Right atrium auricular region (tissue), 2 donors: ENCODE measurements around the gene CACNA1G. TPM values are rescaled to one million over a fixed set of nuclear protein-coding genes. Genes with fewer than 3 reads are reported as not detected.

ENCODE experiments used
- DNase-seq: peaks from one replicate; pipeline ENCODE4 v3.0.0-alpha.2; 2019; ENCODE audit warnings: low spot score
- H3K27ac ChIP-seq, 2 donors: fragments of 200-600 bp; sonication (generic); 1 replicate in 1 of 2; 2 replicates in 1 of 2; pipeline ENCODE4 v1.5.1; 2016 to 2019
- H3K27me3 ChIP-seq, 2 donors: fragments of 200-600 bp; sonication (generic); one replicate each; pipeline versions ENCODE4 v1.5.1 to v1.6.0; 2017 to 2019
- H3K36me3 ChIP-seq: fragments of 200-600 bp; sonication (generic); one replicate; pipeline ENCODE4 v1.5.1; 2016
- H3K4me1 ChIP-seq, 2 donors: fragments of 200-600 bp; sonication (generic); one replicate each; pipeline versions ENCODE4 v1.5.1 to v1.6.0; 2017 to 2019
- H3K4me3 ChIP-seq, 2 donors: fragments of 200-600 bp; sonication (generic); 1 replicate in 1 of 2; 2 replicates in 1 of 2; pipeline ENCODE4 v1.5.1; 2017 to 2019; ENCODE audit warnings: mild to moderate bottlenecking in 1 of 2, moderate library complexity in 1 of 2
- H3K9me3 ChIP-seq, 2 donors: fragments of 200-600 bp; sonication (generic); one replicate each; pipeline ENCODE4 v1.5.1; 2019
- total RNA-seq, 2 donors: library from RNA; depleted of rRNA; stranded (reverse); fragments of >200 nt; gene quantifications; one replicate each; pipeline ENCODE4 v1.1.0, GENCODE V29; 2016
- TF ChIP-seq, protein P1 (sequence below), 2 donors: fragments of 200-600 bp; sonication (generic); IDR thresholded peaks; one replicate each; pipeline ENCODE4 v1.5.1; 2019; ENCODE audit warnings: antibody characterized with exemption in 2 of 2

Gene CACNA1G
- total RNA-seq, 2 donors from 2014 or later: 4.3 to 6.2 TPM

DNA sequence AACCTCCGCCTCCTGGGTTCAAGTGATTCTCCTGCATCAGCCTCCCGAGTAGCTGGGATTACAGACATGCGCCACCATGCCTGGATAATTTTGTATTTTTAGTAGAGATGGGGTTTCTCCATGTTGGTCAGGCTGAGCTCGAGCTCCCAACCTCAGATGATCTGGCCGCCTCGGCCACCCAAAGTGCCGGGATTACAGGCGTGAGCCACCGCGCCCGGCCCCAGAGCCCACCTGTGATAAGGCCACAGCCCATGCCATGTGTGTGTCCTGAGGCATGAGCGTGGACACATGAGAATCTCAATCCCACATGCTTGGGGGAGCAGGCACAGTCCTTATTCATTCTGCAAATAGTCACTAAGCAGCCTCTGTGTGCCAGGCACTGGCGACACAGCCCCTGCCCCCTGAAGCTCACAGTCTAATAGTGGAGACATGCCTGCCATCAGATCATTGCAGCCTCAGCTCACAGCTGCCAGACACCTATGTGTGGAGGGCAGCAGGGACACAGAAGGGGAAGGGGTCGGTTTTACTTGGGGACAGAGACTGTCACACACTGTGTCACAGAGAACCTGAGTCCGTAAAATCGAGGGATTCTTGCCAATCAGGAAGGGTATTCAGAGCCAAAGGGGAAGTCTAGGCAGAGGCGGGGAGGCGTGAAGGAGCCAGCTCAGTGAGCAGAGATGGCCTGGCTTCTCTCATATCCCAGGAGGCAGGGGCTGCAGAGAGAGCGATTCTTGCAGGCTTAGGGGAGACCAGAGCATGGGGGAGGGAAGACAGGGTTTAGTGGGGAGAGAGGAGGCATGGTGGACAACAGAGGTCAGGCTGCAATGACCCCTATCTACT is 64.7 kb downstream of the CACNA1G start:
- H3K9me3 ChIP-seq: no peaks in the 10 kb centered on the region
- no peak overlapping the region for H3K4me3 ChIP-seq
- no peaks in the 10 kb centered on the region for H3K36me3 ChIP-seq
- H3K4me1 ChIP-seq: peaks cover 0 to 4% of the 10 kb centered on the region in 2 donors
- H3K27me3 ChIP-seq: no peaks in the 10 kb centered on the region
- H3K27ac ChIP-seq: no peak overlapping the region
- no peak for DNase-seq
- TF ChIP-seq, protein P1, sequence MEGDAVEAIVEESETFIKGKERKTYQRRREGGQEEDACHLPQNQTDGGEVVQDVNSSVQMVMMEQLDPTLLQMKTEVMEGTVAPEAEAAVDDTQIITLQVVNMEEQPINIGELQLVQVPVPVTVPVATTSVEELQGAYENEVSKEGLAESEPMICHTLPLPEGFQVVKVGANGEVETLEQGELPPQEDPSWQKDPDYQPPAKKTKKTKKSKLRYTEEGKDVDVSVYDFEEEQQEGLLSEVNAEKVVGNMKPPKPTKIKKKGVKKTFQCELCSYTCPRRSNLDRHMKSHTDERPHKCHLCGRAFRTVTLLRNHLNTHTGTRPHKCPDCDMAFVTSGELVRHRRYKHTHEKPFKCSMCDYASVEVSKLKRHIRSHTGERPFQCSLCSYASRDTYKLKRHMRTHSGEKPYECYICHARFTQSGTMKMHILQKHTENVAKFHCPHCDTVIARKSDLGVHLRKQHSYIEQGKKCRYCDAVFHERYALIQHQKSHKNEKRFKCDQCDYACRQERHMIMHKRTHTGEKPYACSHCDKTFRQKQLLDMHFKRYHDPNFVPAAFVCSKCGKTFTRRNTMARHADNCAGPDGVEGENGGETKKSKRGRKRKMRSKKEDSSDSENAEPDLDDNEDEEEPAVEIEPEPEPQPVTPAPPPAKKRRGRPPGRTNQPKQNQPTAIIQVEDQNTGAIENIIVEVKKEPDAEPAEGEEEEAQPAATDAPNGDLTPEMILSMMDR (IDR thresholded peaks at IDR 0.05): no peak

DNA sequence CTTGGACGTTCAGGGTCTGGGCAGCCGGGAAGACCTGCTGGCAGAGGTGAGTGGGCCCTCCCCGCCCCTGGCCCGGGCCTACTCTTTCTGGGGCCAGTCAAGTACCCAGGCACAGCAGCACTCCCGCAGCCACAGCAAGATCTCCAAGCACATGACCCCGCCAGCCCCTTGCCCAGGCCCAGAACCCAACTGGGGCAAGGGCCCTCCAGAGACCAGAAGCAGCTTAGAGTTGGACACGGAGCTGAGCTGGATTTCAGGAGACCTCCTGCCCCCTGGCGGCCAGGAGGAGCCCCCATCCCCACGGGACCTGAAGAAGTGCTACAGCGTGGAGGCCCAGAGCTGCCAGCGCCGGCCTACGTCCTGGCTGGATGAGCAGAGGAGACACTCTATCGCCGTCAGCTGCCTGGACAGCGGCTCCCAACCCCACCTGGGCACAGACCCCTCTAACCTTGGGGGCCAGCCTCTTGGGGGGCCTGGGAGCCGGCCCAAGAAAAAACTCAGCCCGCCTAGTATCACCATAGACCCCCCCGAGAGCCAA is 65.6 kb downstream of the CACNA1G start:
- TF ChIP-seq, protein P1 (IDR thresholded peaks at IDR 0.05): peak; percentile 74 to 85
- no peak overlapping the region for H3K27ac ChIP-seq
- H3K36me3 ChIP-seq: no peaks in the 10 kb centered on the region
- no peaks in the 10 kb centered on the region for H3K27me3 ChIP-seq
- peak; percentile 79 for DNase-seq
- no peaks in the 10 kb centered on the region for H3K9me3 ChIP-seq
- H3K4me3 ChIP-seq: no peak overlapping the region
- H3K4me1 ChIP-seq: peaks cover 0 to 4% of the 10 kb centered on the region in 2 donors

DNA sequence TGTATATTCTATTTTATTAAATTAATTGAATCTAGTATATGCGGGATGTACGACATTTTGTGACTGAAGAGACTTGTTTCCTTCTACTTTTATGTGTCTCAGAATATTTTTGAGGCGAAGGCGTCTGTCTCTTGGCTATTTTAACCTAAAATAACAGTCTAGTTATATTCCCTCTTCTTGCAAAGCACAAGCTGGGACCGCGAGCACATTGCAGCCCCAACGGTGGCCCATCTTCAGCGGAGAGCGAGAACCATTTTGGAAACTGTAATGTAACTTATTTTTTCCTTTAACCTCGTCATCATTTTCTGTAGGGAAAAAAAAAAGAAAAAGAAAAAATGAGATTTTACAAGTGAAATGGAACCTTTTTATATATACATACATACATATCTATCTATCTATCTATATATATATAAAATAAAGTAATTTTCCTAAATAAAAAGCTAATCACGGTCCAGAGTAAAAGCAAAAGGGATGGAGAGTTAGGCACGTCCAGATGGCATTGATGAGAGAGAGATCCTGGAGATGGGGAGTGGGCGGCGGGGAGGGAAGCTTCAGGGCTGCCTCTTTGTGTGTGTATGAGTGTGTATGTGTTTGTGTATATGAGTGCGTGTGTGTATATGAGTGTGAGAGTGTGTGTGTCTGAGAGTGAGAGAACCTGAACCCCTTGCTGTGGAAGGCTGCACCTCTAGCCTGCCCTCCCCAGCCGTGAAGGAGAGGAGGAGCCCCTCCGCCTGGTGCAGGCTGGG is 66.7 kb downstream of the CACNA1G start:
- DNase-seq: no peak
- no peak overlapping the region for H3K4me3 ChIP-seq
- H3K9me3 ChIP-seq: no peaks in the 10 kb centered on the region
- peaks cover 0 to 4% of the 10 kb centered on the region in 2 donors for H3K4me1 ChIP-seq
- TF ChIP-seq, protein P1 (IDR thresholded peaks at IDR 0.05): no peak
- H3K27me3 ChIP-seq: no peaks in the 10 kb centered on the region
- no peak overlapping the region for H3K27ac ChIP-seq
- H3K36me3 ChIP-seq: no peaks in the 10 kb centered on the region

DNA sequence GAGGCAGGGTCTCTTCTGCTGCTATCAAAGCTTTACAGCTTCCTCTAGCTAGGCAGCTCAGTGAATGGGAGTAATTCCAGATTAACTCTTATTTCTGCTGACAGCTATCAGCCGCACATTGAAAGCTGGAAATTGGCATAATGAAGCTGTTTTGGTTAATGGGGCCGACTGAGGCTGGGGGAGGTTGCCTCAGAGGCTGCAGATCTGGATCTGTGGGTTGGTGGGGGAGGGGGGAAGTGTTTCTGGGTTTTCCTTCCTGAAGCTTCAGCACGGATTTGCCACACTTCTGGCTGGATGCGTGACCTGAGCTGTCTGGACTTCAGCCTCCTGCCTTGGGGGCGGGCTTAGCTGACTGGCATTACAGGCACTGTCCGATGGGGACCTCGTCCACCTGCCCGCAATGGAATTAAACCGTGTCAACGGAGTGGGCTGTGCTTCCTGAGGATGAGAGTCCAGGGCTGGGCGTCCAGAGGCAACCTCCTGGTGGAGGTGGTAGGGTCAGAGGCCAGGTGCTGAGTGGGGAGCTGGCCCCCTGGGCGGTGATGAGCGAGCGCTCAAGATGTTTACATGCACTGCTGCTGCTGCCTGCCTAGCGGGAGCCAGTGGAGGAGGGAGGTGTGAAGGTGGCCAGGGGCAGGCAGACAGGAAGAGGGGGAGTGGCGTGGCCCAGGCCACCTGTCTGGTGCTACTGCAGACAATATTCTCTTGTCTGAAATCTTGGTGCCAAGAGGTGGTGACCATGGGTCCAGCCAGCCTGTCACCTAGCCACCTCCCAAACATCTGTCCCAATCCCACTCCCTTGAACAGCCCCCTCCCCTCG is 67.5 kb downstream of the CACNA1G start:
- no peaks in the 10 kb centered on the region for H3K36me3 ChIP-seq
- no peaks in the 10 kb centered on the region for H3K27me3 ChIP-seq
- peaks cover 0 to 4% of the 10 kb centered on the region in 2 donors for H3K4me1 ChIP-seq
- DNase-seq: no peak
- no peaks in the 10 kb centered on the region for H3K9me3 ChIP-seq
- no peak overlapping the region for H3K4me3 ChIP-seq
- no peak overlapping the region for H3K27ac ChIP-seq
- TF ChIP-seq, protein P1 (IDR thresholded peaks at IDR 0.05): no peak

DNA sequence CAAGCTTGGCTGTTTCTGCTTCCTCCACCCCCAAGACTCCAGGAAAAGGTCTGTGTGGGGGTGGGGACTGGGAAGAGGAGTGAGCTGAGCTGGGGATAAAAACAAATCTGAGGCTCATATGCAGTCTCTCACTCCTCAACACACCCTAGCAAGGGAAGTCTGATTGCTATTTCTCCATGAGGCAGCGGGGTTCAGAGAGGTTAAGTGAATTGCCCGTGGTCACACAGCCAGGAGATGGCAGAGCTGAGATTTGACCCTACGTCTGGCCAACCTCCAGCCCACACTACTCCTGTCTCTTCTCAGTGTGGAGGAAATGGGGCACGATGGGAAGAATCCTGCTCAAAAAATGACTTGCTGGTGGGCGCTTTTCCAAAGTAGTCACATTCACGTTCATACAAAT is 69.4 kb downstream of the CACNA1G start:
- Histone ChIP-seq H3K4me1 (peaks cover 0 to 10% of the 10 kb centered on the region in 2 donors), H3K4me3 (no peak overlapping the region), H3K27ac (no peak overlapping the region), H3K9me3 (no peaks in the 10 kb centered on the region), H3K36me3 (no peaks in the 10 kb centered on the region), H3K27me3 (peaks cover 0 to under 1% of the 10 kb centered on the region in 2 donors)
- no peak for DNase-seq
- TF ChIP-seq, protein P1 (IDR thresholded peaks at IDR 0.05): no peak
